HG03571 (cell line): ENCODE measurements around the gene GBX1.

ENCODE experiments used
- ATAC-seq: cut with Tn5 transposase; IDR thresholded peaks from one replicate; pipeline ENCODE4 v1.9.1; 2021; ENCODE audit not compliant: unreplicated experiment

The GBX1 gene

GRCh38 chr7:151116603-151117440, 50.7 kb downstream of the GBX1 start:
- ATAC-seq = no peak

- no peak for ATAC-seq
Measured at GRCh38 chr7:151115836-151116418, 51.6 kb downstream of the GBX1 start.

GRCh38 chr7:151115121-151115835, 52.2 kb downstream of the GBX1 start:
- ATAC-seq = no peak

DNA sequence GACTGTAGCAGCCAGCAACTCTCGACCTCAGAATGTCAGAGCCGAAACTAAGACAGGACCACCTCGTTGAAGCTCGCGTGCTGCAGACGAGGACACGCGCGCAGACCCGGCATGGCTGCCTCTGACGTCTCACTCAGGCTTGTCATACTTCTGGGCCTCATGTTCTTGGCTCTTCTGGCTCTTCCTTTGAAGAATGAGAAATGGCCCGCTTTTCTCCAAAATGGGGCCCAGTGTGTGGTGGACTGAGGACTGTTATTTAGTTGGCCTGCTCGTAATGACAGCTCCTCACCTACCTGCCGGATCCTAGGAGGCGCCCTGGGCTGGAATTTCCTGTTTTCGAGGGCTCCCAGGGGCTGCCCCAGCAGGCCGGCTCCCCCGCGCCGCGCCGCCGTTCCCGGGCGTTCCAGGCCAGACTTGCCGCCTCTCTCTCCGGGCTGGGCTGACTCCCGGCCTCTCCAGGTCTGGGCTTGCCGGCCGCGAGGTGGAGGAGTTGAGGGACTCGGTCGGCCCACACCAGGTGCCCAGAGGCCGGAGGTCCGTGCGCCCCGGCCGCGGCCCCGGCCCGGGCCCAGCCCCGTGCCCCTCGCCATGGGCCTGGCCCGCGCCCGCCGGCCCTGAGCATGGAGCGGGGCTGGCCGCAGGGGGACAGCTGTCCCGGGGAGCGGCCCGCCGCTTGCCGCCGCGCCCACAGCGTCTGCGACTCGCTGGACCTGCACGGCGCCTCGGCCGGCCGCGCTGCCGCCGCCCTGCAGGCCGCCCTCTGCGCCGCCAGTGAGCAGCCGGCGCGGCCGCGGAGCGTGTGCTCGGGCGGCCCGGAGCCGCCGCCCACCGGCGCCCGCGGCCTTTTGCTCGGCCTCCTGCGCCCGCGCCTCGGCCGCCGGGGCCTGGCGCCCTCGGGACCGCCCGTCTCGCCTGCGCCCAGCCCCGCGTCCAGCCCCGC, 53.1 kb downstream of the GBX1 start:
- no peak for ATAC-seq

GRCh38 chr7:151113344-151114150, 53.9 kb downstream of the GBX1 start:
- no peak for ATAC-seq

- ATAC-seq = peak; percentile 69
Measured at GRCh38 chr7:151110941-151111645, 56.4 kb downstream of the GBX1 start.

GRCh38 chr7:151110236-151110940, 57.1 kb downstream of the GBX1 start:
- no peak for ATAC-seq

DNA sequence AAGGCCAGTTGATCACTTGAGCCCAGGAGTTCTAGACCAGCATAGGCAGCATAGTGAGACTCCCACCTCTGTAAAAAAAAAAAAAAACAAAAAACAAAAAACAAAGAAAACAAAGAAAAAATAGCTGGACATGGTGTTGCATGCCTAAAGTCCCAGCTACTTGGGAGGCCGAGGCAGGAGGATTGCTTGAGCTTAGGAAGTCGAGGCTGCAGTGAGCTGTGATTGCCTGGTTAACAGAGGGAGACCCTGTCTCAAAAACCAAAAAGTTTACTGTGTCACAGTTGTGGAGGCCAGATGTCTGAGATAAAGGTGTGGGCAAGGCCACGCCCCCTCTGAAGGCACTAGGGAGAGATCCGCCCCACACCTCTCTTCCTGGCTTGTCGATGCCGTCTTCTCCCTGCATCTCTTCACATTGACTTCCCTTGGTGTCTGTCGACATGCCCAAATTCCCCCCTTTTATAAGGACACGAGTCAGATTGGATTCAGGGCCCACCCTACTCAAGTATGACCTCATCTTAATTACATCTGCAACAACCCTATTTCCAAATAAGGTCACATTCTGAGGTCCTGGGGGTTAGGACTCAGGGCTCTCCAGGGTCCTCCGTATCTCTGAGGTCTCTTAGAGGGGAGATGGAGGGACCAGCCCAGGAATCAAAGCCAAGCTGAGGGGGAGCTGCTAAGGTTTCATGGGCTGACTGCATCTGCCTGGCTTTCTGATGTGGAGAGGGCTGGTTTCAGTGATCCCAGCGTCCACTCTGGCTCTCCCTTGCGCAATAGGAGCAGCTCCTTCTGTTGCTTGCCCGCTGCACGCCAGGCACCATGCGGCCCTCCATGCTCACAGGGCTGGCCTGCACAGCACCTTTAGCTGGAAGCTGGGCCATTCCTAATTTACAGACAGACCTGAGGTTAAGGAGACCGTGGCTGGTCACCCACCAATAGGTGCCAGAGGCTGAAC, 58.1 kb downstream of the GBX1 start:
- ATAC-seq = no peak

DNA sequence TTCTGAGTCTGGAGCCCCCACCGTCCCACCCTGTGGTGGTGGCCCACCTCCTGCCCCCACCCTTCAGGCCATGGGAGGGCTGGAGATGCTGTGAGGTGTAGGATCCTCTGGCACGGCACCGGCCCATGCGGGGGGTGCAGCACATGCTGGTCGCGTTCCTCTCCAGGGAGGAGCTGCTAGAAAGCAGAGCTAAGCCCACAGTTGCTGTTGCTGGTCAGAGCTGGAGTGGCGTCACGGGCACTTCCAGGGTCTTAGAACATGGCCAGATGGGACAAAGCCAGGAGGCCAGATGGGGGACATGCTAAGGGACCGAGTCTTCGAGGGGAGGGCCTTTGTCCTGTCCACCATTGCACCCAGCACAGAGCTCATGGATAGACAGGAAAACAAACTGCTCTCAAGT, 59.6 kb downstream of the GBX1 start:
- ATAC-seq = no peak

GRCh38 chr7:151104411-151105235, 62.9 kb downstream of the GBX1 start:
- no peak for ATAC-seq

DNA sequence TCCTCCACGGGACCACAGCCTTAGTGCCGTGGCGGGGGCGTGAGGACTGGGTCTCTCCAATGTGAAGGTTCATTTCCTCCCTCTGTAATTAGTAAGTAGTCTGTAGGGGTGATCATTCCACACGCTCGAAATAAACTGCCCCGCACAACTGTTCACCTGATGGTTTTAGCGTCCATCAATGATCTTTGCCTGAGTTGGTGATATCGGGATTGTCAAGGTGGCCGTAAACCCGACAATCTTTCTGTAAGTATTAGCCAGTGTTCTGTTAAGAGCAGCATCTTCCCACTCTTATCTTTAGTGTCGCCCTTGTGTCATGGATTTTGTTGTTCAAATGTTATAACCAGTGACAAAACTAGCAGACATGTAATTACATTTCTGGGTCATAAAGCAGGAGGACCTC, 63.5 kb downstream of the GBX1 start:
- no peak for ATAC-seq

DNA sequence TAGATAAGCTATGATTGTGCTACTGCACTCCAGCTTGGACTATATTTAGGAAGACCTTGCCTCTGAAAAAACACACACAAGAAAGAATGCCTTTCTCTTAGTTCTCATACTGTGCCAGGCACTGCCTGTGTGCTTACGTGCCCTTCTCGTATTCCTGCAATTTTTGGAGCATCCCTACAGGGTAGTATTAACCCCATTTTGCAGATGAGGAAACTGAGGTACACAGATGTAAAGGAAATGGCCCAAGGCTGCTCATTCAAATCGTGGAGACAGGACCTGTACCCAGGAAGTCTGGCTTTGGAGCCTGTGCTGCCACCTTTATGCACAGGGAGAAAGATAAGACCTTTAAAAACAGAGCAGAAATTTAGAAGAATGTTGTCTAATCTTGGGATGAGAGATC, 64.5 kb downstream of the GBX1 start:
- ATAC-seq = no peak

DNA sequence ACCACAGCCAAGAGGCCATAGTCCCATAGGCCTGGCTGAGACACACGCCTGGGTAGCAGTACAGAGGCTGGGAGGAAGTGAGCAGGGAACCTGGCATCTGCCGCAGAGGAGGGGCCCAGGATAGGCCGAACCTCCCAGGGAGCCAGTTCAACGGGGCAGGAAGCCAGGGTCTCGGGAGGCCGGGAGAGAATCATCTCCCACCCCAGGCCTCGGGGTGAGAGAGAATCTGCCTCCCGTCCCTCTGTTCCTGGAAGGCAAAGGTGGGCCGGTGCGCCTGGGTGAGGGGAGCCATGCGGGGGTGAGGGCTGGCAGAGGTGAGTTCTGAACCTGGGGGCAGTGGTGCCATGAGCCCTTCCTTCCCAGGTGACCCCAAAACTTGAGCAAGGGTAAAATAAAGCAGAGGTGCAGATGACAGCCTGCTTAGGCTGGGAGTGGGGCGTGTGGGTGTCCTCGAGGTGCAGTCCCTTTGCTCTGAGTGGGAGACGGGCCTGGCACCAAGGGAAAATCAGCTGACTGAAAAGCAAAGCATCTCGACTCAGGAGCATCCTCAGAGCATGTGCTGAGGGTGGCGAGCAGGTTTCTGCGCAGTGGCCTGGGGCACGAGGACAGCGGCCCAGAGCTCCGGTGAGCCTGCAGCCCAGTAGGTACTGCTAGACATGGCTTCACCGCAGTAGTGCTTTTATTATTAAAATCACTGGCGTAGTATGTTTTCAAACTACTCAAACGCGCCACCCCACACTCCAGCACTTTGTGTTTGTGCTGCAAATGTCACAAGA, 65.7 kb downstream of the GBX1 start:
- ATAC-seq = no peak

GRCh38 chr7:151100921-151101320, 66.6 kb downstream of the GBX1 start:
- ATAC-seq = no peak

- ATAC-seq = no peak
Measured at GRCh38 chr7:151099486-151100211, 67.8 kb downstream of the GBX1 start.
